Endothelial cell of umbilical vein (primary cell): ENCODE results near the gene GPR151. TPM values are rescaled to one million over a fixed set of nuclear protein-coding genes. Genes with fewer than 3 reads are reported as not detected.

ENCODE experiments used
- BruUV-seq: library from RNA; stranded (reverse); fragments of 400-500 nt; replicated peaks from 2 replicates; lab custom pipeline; 2021; lab: Mats Ljungman, UMichigan
- CTCF ChIA-PET: fragments of 300-600, 350-600 bp; sonication (Branson Sonifier 250); formaldehyde crosslinking; loops from one replicate; lab custom pipeline; 2021; ENCODE audit warnings: antibody characterized with exemption, inconsistent platforms; lab: Charles Lee
- POLR2A ChIA-PET: fragments of 300-600, 350-600 bp; sonication (Branson Sonifier 250); formaldehyde crosslinking; loops from one replicate; lab custom pipeline; 2021; ENCODE audit warnings: antibody characterized with exemption, inconsistent platforms; lab: Charles Lee
- DNase-seq: peaks from one replicate; pipeline ENCODE4 v3.0.0-alpha.2; 2011; ENCODE audit warnings: low read depth, low spot score
- FAIRE-seq: peaks from 2 replicates; lab custom pipeline; 2011; peaks lifted over from hg19 to GRCh38; lab: Jason Lieb, UNC
- H2AFZ ChIP-seq: 2 replicates; pipeline ENCODE4 v1.6.0; 2012; ENCODE audit warnings: low read depth, low read length, control low read depth, inconsistent platforms
- H3K27ac ChIP-seq: 2 replicates; pipeline ENCODE4 v1.5.1; 2011; ENCODE audit warnings: low read depth, mild to moderate bottlenecking, control low read depth, low read length, moderate library complexity; ENCODE audit not compliant: insufficient read depth
- H3K27me3 ChIP-seq, 2 experiments: 2 replicates each; pipeline versions ENCODE4 v1.6.0 to v1.6.1; 2011; ENCODE audit warnings: low read length in 2 of 2, mixed read lengths in 1 of 2; ENCODE audit not compliant: control insufficient read depth in 2 of 2, insufficient read depth in 2 of 2
- H3K36me3 ChIP-seq, 2 experiments: 2 replicates in 1 of 2; 3 replicates in 1 of 2; pipeline ENCODE4 v1.5.1; 2011; ENCODE audit warnings: low read length in 2 of 2, mild to moderate bottlenecking in 1 of 2, moderate library complexity in 1 of 2; ENCODE audit not compliant: control insufficient read depth in 2 of 2, insufficient read depth in 2 of 2; ENCODE audit errors: extremely low read depth in 1 of 2
- H3K4me1 ChIP-seq: 3 replicates; pipeline ENCODE4 v1.5.1; 2011; ENCODE audit warnings: mild to moderate bottlenecking, low read length; ENCODE audit not compliant: control insufficient read depth, insufficient read depth; ENCODE audit errors: extremely low read depth
- H3K4me2 ChIP-seq: 2 replicates; pipeline ENCODE4 v1.6.1; 2011; ENCODE audit warnings: low read length, control low read depth, mixed read lengths; ENCODE audit not compliant: insufficient read depth
- H3K4me3 ChIP-seq, 3 experiments: fragments of 200-600 bp in 1 of 3; sonication (generic), shearing (Covaris generic) in 1 of 3; replicated peaks in 1 of 3; 2 replicates each; pipeline ENCODE4 v1.5.1; 2011 to 2016; ENCODE audit warnings: control low read depth in 3 of 3, low read length in 3 of 3, mild to moderate bottlenecking in 2 of 3, inconsistent platforms in 1 of 3, low read depth in 1 of 3, moderate library complexity in 1 of 3; ENCODE audit not compliant: insufficient read depth in 1 of 3
- H3K79me2 ChIP-seq: 2 replicates; pipeline ENCODE4 v1.6.0; 2012; ENCODE audit warnings: low read length, inconsistent platforms; ENCODE audit not compliant: control insufficient read depth, insufficient read depth
- H3K9ac ChIP-seq: replicated peaks from 2 replicates; pipeline ENCODE3; 2011; ENCODE audit warnings: low read length, control low read depth; ENCODE audit not compliant: insufficient read depth; ENCODE audit errors: extremely low read depth
- H3K9me1 ChIP-seq: replicated peaks from 3 replicates; pipeline ENCODE4 v1.6.0; 2011; ENCODE audit warnings: mild to moderate bottlenecking, low read length; ENCODE audit not compliant: control insufficient read depth, insufficient read depth; ENCODE audit errors: extremely low read depth
- H3K9me3 ChIP-seq: replicated peaks from 2 replicates; pipeline ENCODE4 v1.5.1; 2012; ENCODE audit warnings: low read length, inconsistent platforms; ENCODE audit not compliant: control insufficient read depth, insufficient read depth
- H4K20me1 ChIP-seq: replicated peaks from 2 replicates; pipeline ENCODE3; 2011; ENCODE audit warnings: mild to moderate bottlenecking, low read length; ENCODE audit not compliant: control insufficient read depth, insufficient read depth; ENCODE audit errors: extremely low read depth
- EZH2 ChIP-seq: IDR thresholded peaks from 2 replicates; pipeline ENCODE4 v1.6.1; 2012; ENCODE audit warnings: borderline replicate concordance, low read depth, mild to moderate bottlenecking, moderate library complexity, low read length, inconsistent platforms; ENCODE audit not compliant: severe bottlenecking
- FOS ChIP-seq: IDR thresholded peaks from 2 replicates; pipeline ENCODE4 v1.6.1; 2011; ENCODE audit warnings: mild to moderate bottlenecking, low read length, moderate library complexity, borderline replicate concordance; ENCODE audit not compliant: insufficient read depth
- GATA2 ChIP-seq: IDR thresholded peaks from 2 replicates; pipeline ENCODE4 v1.7.0; 2011; ENCODE audit warnings: low read depth, mild to moderate bottlenecking, moderate library complexity, mixed read lengths, low read length; ENCODE audit not compliant: insufficient read length, insufficient read depth
- JUN ChIP-seq: IDR thresholded peaks from 2 replicates; pipeline ENCODE4 v1.6.1; 2011; ENCODE audit warnings: borderline replicate concordance, low read depth; ENCODE audit not compliant: insufficient read length, insufficient read depth
- MYC ChIP-seq: IDR thresholded peaks from one replicate; pipeline ENCODE4 v1.6.1; 2011; ENCODE audit warnings: mild to moderate bottlenecking, low read depth, low read length
- POLR2A ChIP-seq: IDR thresholded peaks from 2 replicates; pipeline ENCODE4 v1.6.1; 2012; ENCODE audit warnings: low read depth, mild to moderate bottlenecking, control low read depth, low read length
- POLR2AphosphoS5 ChIP-seq: IDR thresholded peaks from 2 replicates; pipeline ENCODE4 v1.6.1; 2012; ENCODE audit warnings: low read depth, mild to moderate bottlenecking, control low read depth, low read length, moderate library complexity; ENCODE audit not compliant: insufficient read depth
- dilution Hi-C: fragments of 300-500 bp; cut with MboI; formaldehyde crosslinking; loops from one replicate; pipeline ENCODE4 v1.15.0; 2019; ENCODE audit warnings: low sequenced_read_pairs; ENCODE audit not compliant: extremely low pct_ligation_motif_present
- intact Hi-C: fragments of 100-400 bp; cut with micrococcal nuclease; formaldehyde crosslinking; loops from one replicate; pipeline ENCODE4 v1.10.0; 2022
- polyA plus RNA-seq, 4 experiments: library from polyadenylated mRNA; depleted of rRNA in 3 of 4; stranded (reverse) in 3 of 4; unstranded in 1 of 4; fragments of >200 nt; gene quantifications; 2 replicates each; pipeline versions ENCODE4 v1.2.1 to v1.2.3, GENCODE V29; 2011 to 2012; ENCODE audit warnings: missing spikeins in 1 of 4
- total RNA-seq: library from RNA; stranded (reverse); gene quantifications from 2 replicates; pipeline ENCODE4 v1.2.3, GENCODE V29; 2021
- TF ChIP-seq, protein P1 (sequence below), 2 donors: IDR thresholded peaks; 1 replicate in 1 of 2; 2 replicates in 1 of 2; pipeline ENCODE4 v1.5.1; 2011; ENCODE audit warnings: low read length in 2 of 2, mild to moderate bottlenecking in 2 of 2, moderate library complexity in 2 of 2, control low read depth in 1 of 2, inconsistent platforms in 1 of 2, low read depth in 1 of 2; ENCODE audit not compliant: insufficient read depth in 1 of 2; ENCODE audit errors: extremely low read depth in 1 of 2
- TF ChIP-seq, protein P2 (sequence below): IDR thresholded peaks from 2 replicates; pipeline ENCODE4 v1.6.1; 2011; ENCODE audit not compliant: insufficient read depth, insufficient read length

GPR151 gene
- total and polyA plus RNA-seq, 2 donors (not counting 3 experiments of a cell fraction or from before 2014, with no cell fraction given), result 0.06 TPM; not detected in 1

DNA sequence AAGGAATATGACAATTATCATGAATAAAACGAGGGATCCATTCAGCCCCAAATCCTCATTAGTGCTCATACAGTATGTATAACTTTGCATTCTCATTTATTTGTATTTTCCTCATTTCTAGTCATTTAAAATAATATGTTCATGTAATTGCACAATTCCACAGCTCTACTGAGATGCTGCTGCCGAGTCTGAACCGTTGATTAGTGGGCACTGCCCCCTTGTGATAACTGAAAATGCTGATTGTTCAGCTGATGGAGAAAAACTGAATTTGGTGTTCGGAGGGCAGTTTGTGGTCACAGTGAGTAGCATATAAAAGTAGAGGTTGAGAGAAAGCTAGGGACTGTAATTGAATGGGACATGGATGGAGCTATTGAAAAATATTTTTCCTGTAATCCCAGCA is 12.2 kb upstream of the GPR151 start:
- Histone ChIP-seq H3K36me3 (no peaks in the 10 kb centered on the region), H3K4me1 (no peaks in the 10 kb centered on the region), H3K9me3 (no peaks in the 10 kb centered on the region), H2AFZ (no peak overlapping the region), H3K27me3 (peaks cover 7 to 10% of the 10 kb centered on the region in 2 experiments), H3K27ac (no peak overlapping the region), H3K4me2 (no peak overlapping the region), H3K79me2 (no peaks in the 10 kb centered on the region), H3K4me3 (no peak overlapping the region), H3K9me1 (no peaks in the 10 kb centered on the region), H3K9ac (no peak overlapping the region), H4K20me1 (no peaks in the 10 kb centered on the region)
- dilution Hi-C loops (no loop called here), intact Hi-C loops (loop anchor here (1.0 kb wide), 1 partner anchor 62 kb away; no protein-coding TSS in a partner anchor)
- no peak for TF ChIP-seq JUN
- TF ChIP-seq, protein P1, sequence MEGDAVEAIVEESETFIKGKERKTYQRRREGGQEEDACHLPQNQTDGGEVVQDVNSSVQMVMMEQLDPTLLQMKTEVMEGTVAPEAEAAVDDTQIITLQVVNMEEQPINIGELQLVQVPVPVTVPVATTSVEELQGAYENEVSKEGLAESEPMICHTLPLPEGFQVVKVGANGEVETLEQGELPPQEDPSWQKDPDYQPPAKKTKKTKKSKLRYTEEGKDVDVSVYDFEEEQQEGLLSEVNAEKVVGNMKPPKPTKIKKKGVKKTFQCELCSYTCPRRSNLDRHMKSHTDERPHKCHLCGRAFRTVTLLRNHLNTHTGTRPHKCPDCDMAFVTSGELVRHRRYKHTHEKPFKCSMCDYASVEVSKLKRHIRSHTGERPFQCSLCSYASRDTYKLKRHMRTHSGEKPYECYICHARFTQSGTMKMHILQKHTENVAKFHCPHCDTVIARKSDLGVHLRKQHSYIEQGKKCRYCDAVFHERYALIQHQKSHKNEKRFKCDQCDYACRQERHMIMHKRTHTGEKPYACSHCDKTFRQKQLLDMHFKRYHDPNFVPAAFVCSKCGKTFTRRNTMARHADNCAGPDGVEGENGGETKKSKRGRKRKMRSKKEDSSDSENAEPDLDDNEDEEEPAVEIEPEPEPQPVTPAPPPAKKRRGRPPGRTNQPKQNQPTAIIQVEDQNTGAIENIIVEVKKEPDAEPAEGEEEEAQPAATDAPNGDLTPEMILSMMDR (IDR thresholded peaks at IDR 0.05; ENCODE audit: extremely low read depth in 1 of 2, insufficient read depth in 1 of 2, low read depth in 1 of 2, low read length in 2 of 2), result peak; percentile 15 to 16
- TF ChIP-seq, protein P2, sequence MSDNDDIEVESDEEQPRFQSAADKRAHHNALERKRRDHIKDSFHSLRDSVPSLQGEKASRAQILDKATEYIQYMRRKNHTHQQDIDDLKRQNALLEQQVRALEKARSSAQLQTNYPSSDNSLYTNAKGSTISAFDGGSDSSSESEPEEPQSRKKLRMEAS, result no peak
- peak; percentile 29 for DNase-seq
- POLR2A ChIA-PET, result no interaction called here
- no TSS peak for BruUV-seq
- FAIRE-seq, result no peak
- CTCF ChIA-PET, result interaction anchor here (0.5 to 2.1 kb wide), 12 partner anchors 12 to 661 kb away, joined by 3 to 14 read pairs (median 4); partner anchors contain the start of gene GPR151

DNA sequence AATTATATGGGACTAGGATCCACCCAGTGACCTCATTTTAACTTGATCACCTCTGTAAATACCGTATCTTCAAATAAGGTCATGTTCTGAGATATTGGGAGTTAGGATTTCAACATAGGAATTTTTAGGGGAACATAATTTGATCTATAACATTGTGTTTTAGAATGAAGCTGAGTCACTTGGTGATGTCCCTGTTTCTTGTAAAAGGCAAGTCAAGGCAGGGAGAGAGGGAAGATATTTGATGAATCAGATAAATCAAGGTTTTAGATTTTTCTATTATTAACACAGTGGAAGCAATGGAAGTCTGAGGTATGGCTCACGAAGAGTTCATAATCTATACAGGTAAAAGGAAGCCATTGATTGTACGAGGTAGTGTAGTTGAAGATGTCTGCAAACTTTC is 11.8 kb upstream of the GPR151 start:
- ChIA-PET POLR2A (no interaction called here), CTCF (interaction anchor here (0.5 to 2.1 kb wide), 10 partner anchors 12 to 661 kb away, joined by 3 to 14 read pairs (median 4); partner anchors contain the start of gene GPR151)
- no TSS peak for BruUV-seq
- no peak overlapping the region for H3K27ac ChIP-seq
- H3K4me3 ChIP-seq, result no peak overlapping the region
- dilution Hi-C loops, result no loop called here
- intact Hi-C loops, result loop anchor here (1.0 kb wide), 1 partner anchor 61 kb away; no protein-coding TSS in a partner anchor
- H3K4me2 ChIP-seq, result no peak overlapping the region
- H3K9ac ChIP-seq, result no peak overlapping the region
- H3K4me1 ChIP-seq, result no peaks in the 10 kb centered on the region
- peaks cover 7 to 10% of the 10 kb centered on the region in 2 experiments for H3K27me3 ChIP-seq
- H3K9me3 ChIP-seq, result no peaks in the 10 kb centered on the region
- H2AFZ ChIP-seq, result no peak overlapping the region
- DNase-seq, result no peak
- H4K20me1 ChIP-seq, result no peaks in the 10 kb centered on the region
- no peak for FAIRE-seq
- TF ChIP-seq MYC (no peak), GATA2 (no peak), POLR2A (no peak), POLR2AphosphoS5 (no peak), JUN (no peak), FOS (no peak), EZH2 (no peak)
- TF ChIP-seq, protein P2, result no peak
- TF ChIP-seq, protein P1 (IDR thresholded peaks at IDR 0.05; ENCODE audit: extremely low read depth in 1 of 2, insufficient read depth in 1 of 2, low read depth in 1 of 2, low read length in 2 of 2), result no peak
- H3K9me1 ChIP-seq, result no peaks in the 10 kb centered on the region
- H3K79me2 ChIP-seq, result no peaks in the 10 kb centered on the region
- H3K36me3 ChIP-seq, result no peaks in the 10 kb centered on the region
